GM23248 (cell line): ENCODE results near the gene AIRE. TPM values are rescaled to one million over a fixed set of nuclear protein-coding genes. Genes with fewer than 3 reads are reported as not detected.
"Not testable (repeated sequence)": the region's sequence is repeated elsewhere in the genome, so short reads cannot be mapped to it uniquely, and the experiment has no call there.

Experiments
- DNase-seq: peaks from one replicate; pipeline ENCODE4 v3.0.0-alpha.2; 2015
- H2AFZ ChIP-seq: fragments of 200-600 bp; sonication (generic); 2 replicates; pipeline ENCODE4 v1.6.1; 2016; ENCODE audit warnings: antibody characterized with exemption
- H3F3A ChIP-seq: fragments of 200-600 bp; sonication (generic); 2 replicates; pipeline ENCODE4 v1.6.1; 2016; ENCODE audit warnings: mild to moderate bottlenecking, antibody characterized with exemption, mixed run types; ENCODE audit not compliant: insufficient read depth
- H3K27ac ChIP-seq: fragments of 200-600 bp; sonication (generic); 2 replicates; pipeline ENCODE4 v1.5.1; 2016; ENCODE audit warnings: mild to moderate bottlenecking
- H3K27me3 ChIP-seq: fragments of 200-600 bp; sonication (generic); replicated peaks from 2 replicates; pipeline ENCODE4 v1.6.1; 2016; ENCODE audit warnings: mild to moderate bottlenecking; ENCODE audit not compliant: insufficient read depth
- H3K36me3 ChIP-seq: fragments of 200-600 bp; sonication (generic); 2 replicates; pipeline ENCODE4 v1.6.1; 2016; ENCODE audit warnings: low read depth, mild to moderate bottlenecking
- H3K4me1 ChIP-seq: fragments of 200-600 bp; sonication (generic); 2 replicates; pipeline ENCODE4 v1.6.1; 2016; ENCODE audit warnings: mild to moderate bottlenecking; ENCODE audit not compliant: insufficient read depth
- H3K4me2 ChIP-seq: fragments of 200-600 bp; sonication (generic); one replicate; pipeline ENCODE4 v1.6.1; 2016; ENCODE audit warnings: mild to moderate bottlenecking; ENCODE audit not compliant: unreplicated experiment
- H3K4me3 ChIP-seq: fragments of 200-600 bp; sonication (generic); 2 replicates; pipeline ENCODE4 v1.5.1; 2016; ENCODE audit warnings: mild to moderate bottlenecking
- H3K79me2 ChIP-seq: fragments of 200-600 bp; sonication (generic); 2 replicates; pipeline ENCODE4 v1.6.1; 2016; ENCODE audit warnings: mild to moderate bottlenecking; ENCODE audit not compliant: insufficient read depth
- H3K9ac ChIP-seq: fragments of 200-600 bp; sonication (generic); 2 replicates; pipeline ENCODE4 v1.6.1; 2016; ENCODE audit warnings: mild to moderate bottlenecking
- H3K9me2 ChIP-seq: fragments of 200-600 bp; sonication (generic); 2 replicates; pipeline ENCODE4 v1.6.1; 2016; ENCODE audit warnings: mixed run types, mild to moderate bottlenecking, moderate library complexity; ENCODE audit not compliant: insufficient read depth
- H3K9me3 ChIP-seq: fragments of 200-600 bp; sonication (generic); one replicate; pipeline ENCODE4 v1.6.1; 2017; ENCODE audit warnings: low read depth
- H4K20me1 ChIP-seq: fragments of 200-600 bp; sonication (generic); 2 replicates; pipeline ENCODE4 v1.6.0; 2016; ENCODE audit not compliant: insufficient read depth
- EZH2 ChIP-seq: fragments of 200-600 bp; sonication (generic); IDR thresholded peaks from 2 replicates; pipeline ENCODE4 v1.6.1; 2018; ENCODE audit warnings: antibody characterized with exemption, mild to moderate bottlenecking; ENCODE audit not compliant: insufficient read depth, poor library complexity, severe bottlenecking
- EZH2phosphoT487 ChIP-seq: fragments of 200-600 bp; sonication (generic); IDR thresholded peaks from 2 replicates; pipeline ENCODE4 v1.6.1; 2018; ENCODE audit warnings: antibody characterized with exemption, moderate library complexity, mild to moderate bottlenecking, low read depth; ENCODE audit not compliant: insufficient read depth
- WGBS, 2 experiments: methylation state at CpG; one replicate each; pipeline ENCODE4 v1.1.6; 2015 to 2017; ENCODE audit warnings: low lambda C conversion rate in 2 of 2, low coverage in 1 of 2; ENCODE audit errors: missing lambda C conversion rate in 2 of 2; 5-methylcytosine and 5-hydroxymethylcytosine counted together
- in situ Hi-C: fragments of 300-500 bp; cut with MboI; formaldehyde crosslinking; loops from 2 replicates; pipeline ENCODE4 v1.15.0; 2020
- polyA plus RNA-seq: library from polyadenylated mRNA; unstranded; fragments of >200 nt; fragmentation: Nextera tagmentation; extraction: Ambion mirVana; gene quantifications from 2 replicates; pipeline ENCODE4 v1.2.1, GENCODE V29; 2016
- total RNA-seq: library from RNA; depleted of rRNA; stranded (reverse); fragments of >200 nt; shearing (Covaris generic); gene quantifications from 2 replicates; pipeline ENCODE4 v1.2.3, GENCODE V29; 2014

AIRE gene
- total and polyA plus RNA-seq, 2 experiments from 2014 or later, result not detected

GRCh38 chr21:44249204-44250037, 36.3 kb upstream of the AIRE start:
- H2AFZ ChIP-seq, H3F3A ChIP-seq, H4K20me1 ChIP-seq, H3K4me2 ChIP-seq, H3K27ac ChIP-seq, H3K9me3 ChIP-seq, DNase-seq, H3K9ac ChIP-seq, H3K36me3 ChIP-seq, in situ Hi-C loops, H3K4me3 ChIP-seq, H3K4me1 ChIP-seq, H3K27me3 ChIP-seq, H3K79me2 ChIP-seq, H3K9me2 ChIP-seq: not testable (repeated sequence)
- no CpG with 5 or more reads among the region's 33 CpGs for WGBS, 2 experiments

GRCh38 chr21:44253832-44254710, 31.6 kb upstream of the AIRE start:
- no peaks in the 10 kb centered on the region for H3F3A ChIP-seq
- H3K4me1 ChIP-seq, result no peaks in the 10 kb centered on the region
- no peak overlapping the region for H3K4me3 ChIP-seq
- H3K9me3 ChIP-seq, result no peaks in the 10 kb centered on the region
- H3K79me2 ChIP-seq, result no peaks in the 10 kb centered on the region
- WGBS, 2 experiments, result 65 to 69% methylated on average over 24 to 27 of the region's 29 CpGs
- no peak for TF ChIP-seq EZH2
- in situ Hi-C loops, result no loop called here
- no peaks in the 10 kb centered on the region for H3K9me2 ChIP-seq
- H4K20me1 ChIP-seq, result no peaks in the 10 kb centered on the region
- DNase-seq, result no peak
- no peak overlapping the region for H3K9ac ChIP-seq
- H2AFZ ChIP-seq, result no peak overlapping the region
- H3K36me3 ChIP-seq, result no peaks in the 10 kb centered on the region
- H3K4me2 ChIP-seq, result no peak overlapping the region
- no peaks in the 10 kb centered on the region for H3K27me3 ChIP-seq
- no peak overlapping the region for H3K27ac ChIP-seq

- Histone ChIP-seq H3K9me2 (no peaks in the 10 kb centered on the region), H3K4me2 (no peak overlapping the region), H3K27ac (no peak overlapping the region), H3F3A (no peaks in the 10 kb centered on the region), H3K9me3 (no peaks in the 10 kb centered on the region), H3K36me3 (no peaks in the 10 kb centered on the region), H2AFZ (no peak overlapping the region), H3K27me3 (0 out of 2 replicates have a peak, but pooled peaks cover 7% of the 10 kb centered on the region), H3K4me1 (no peaks in the 10 kb centered on the region), H3K9ac (no peak overlapping the region), H3K79me2 (no peaks in the 10 kb centered on the region), H3K4me3 (no peak overlapping the region), H4K20me1 (no peaks in the 10 kb centered on the region)
- in situ Hi-C loops, result no loop called here
- WGBS, 2 experiments, result 78 to 80% methylated on average over 11 of the region's 11 CpGs
- no peak for DNase-seq
- TF ChIP-seq EZH2phosphoT487, result no peak
- no peak for TF ChIP-seq EZH2
Measured at GRCh38 chr21:44255511-44255981, 30.1 kb upstream of the AIRE start.

- TF ChIP-seq EZH2phosphoT487, result no peak
- TF ChIP-seq EZH2, result no peak
- Histone ChIP-seq H3K79me2 (no peaks in the 10 kb centered on the region), H3K27ac (no peak overlapping the region), H3F3A (no peaks in the 10 kb centered on the region), H3K36me3 (no peaks in the 10 kb centered on the region), H3K4me2 (no peak overlapping the region), H3K4me1 (no peaks in the 10 kb centered on the region), H2AFZ (no peak overlapping the region), H3K9me2 (no peaks in the 10 kb centered on the region), H3K27me3 (0 out of 2 replicates have a peak, but pooled peaks cover 7% of the 10 kb centered on the region), H3K9me3 (no peaks in the 10 kb centered on the region), H3K9ac (no peak overlapping the region), H4K20me1 (no peaks in the 10 kb centered on the region), H3K4me3 (no peak overlapping the region)
- WGBS, 2 experiments, result 72 to 75% methylated on average over 32 to 34 of the region's 34 CpGs
- in situ Hi-C loops, result no loop called here
- no peak for DNase-seq
Measured at GRCh38 chr21:44258056-44258725, 27.5 kb upstream of the AIRE start.
